ENCODE measurements around the gene ZNF93. TPM values are rescaled to one million over a fixed set of nuclear protein-coding genes. Genes with fewer than 3 reads are reported as not detected.
"Not testable (repeated sequence)": the region's sequence is repeated elsewhere in the genome, so short reads cannot be mapped to it uniquely, and the experiment has no call there.

Gene ZNF93
- total RNA-seq, 1 donor from 2014 or later = 4.7 TPM

DNA sequence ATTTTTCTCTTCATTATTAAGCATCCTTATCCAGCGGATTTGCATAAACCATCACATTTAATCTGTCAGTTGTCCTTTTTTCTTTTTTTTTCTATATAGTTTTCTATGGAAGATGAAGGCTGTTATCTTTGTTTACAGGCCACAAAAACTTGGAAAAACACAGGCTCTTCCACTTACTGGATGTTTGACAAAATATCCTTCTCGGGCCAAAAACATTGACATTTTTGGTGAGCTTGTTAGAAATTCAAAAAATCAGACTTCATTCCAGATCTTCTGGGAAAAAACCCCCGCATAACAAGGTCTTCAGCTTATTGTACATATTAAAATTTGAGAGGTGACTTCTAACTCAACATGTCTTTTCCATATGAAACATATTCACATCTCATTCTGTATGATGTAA is 13.8 kb downstream of the ZNF93 start:
- no peaks in the 10 kb centered on the region for H3K27me3 Mint-ChIP-seq (ENCODE audit: unreplicated experiment)
- H3K4me1 Mint-ChIP-seq (ENCODE audit: unreplicated experiment) = peaks cover 1% of the 10 kb centered on the region
- no peak for DNase-seq (ENCODE audit: extremely low spot score, unreplicated experiment)
- TF ChIP-seq CTCF (IDR thresholded peaks at IDR 0.05) = no peak
- no peak overlapping the region for H3K27ac Mint-ChIP-seq (ENCODE audit: unreplicated experiment)
- peaks cover 32% of the 10 kb centered on the region for H3K9me3 Mint-ChIP-seq (ENCODE audit: unreplicated experiment)
- peaks cover 45% of the 10 kb centered on the region for H3K36me3 Mint-ChIP-seq (ENCODE audit: unreplicated experiment)
- no peak overlapping the region for H3K4me3 Mint-ChIP-seq (ENCODE audit: unreplicated experiment)

DNA sequence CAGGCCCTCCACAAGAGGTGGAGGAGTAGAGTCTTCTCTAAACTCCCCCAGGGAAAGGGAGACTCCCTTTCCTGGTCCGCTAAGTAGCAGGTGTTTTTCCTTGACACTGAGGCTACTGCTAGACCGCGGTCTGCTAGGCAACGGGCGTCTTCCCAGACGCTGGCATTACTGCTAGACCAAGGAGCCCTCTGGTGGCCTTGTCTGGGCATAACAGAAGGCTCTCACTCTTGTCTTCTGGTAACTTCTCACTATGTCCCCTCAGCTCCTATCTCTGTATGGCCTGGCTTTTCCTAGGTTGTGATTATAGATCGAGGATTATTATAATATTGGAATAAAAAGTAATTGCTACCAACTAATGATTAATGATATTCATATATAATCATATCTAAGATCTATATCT is 29.7 kb downstream of the ZNF93 start:
- not testable (repeated sequence) for H3K4me3 Mint-ChIP-seq (ENCODE audit: unreplicated experiment); DNase-seq (ENCODE audit: extremely low spot score, unreplicated experiment); H3K27ac Mint-ChIP-seq (ENCODE audit: unreplicated experiment); H3K27me3 Mint-ChIP-seq (ENCODE audit: unreplicated experiment); H3K4me1 Mint-ChIP-seq (ENCODE audit: unreplicated experiment)
- H3K9me3 Mint-ChIP-seq (ENCODE audit: unreplicated experiment) = peaks cover 50% of the 10 kb centered on the region
- peaks cover 70% of the 10 kb centered on the region for H3K36me3 Mint-ChIP-seq (ENCODE audit: unreplicated experiment)
- TF ChIP-seq CTCF (IDR thresholded peaks at IDR 0.05) = peak; percentile 16

- H3K27me3 Mint-ChIP-seq (ENCODE audit: unreplicated experiment); DNase-seq (ENCODE audit: extremely low spot score, unreplicated experiment); H3K4me1 Mint-ChIP-seq (ENCODE audit: unreplicated experiment); H3K27ac Mint-ChIP-seq (ENCODE audit: unreplicated experiment); H3K4me3 Mint-ChIP-seq (ENCODE audit: unreplicated experiment): not testable (repeated sequence)
- Mint-ChIP-seq H3K36me3 (ENCODE audit: unreplicated experiment) (peaks cover 47% of the 10 kb centered on the region), H3K9me3 (ENCODE audit: unreplicated experiment) (peaks cover 36% of the 10 kb centered on the region)
Observed at GRCh38 chr19:19933432-19934314, 32.9 kb downstream of the ZNF93 start.

DNA sequence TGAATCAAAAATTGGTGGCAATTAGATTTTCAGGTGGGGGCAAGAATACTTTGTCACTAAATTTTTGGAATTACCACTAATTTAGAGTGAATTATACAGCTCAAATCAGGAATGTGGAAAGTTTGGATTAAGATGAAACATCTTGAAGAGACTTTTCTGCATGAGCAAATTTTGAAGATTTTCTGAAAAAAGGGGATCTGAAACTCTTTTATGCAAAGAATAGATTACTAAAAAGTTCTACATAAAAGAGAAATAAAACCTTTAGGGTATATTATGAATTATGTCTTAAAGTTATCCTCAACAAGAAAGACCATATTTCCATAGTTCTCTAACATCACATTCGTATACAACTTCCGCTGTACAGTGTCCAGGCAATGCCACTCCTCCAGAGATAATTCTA is 36.7 kb downstream of the ZNF93 start:
- Mint-ChIP-seq H3K9me3 (ENCODE audit: unreplicated experiment) (peaks cover 50% of the 10 kb centered on the region), H3K27ac (ENCODE audit: unreplicated experiment) (no peak overlapping the region), H3K36me3 (ENCODE audit: unreplicated experiment) (peaks cover 28% of the 10 kb centered on the region), H3K4me3 (ENCODE audit: unreplicated experiment) (no peak overlapping the region), H3K4me1 (ENCODE audit: unreplicated experiment) (no peaks in the 10 kb centered on the region), H3K27me3 (ENCODE audit: unreplicated experiment) (no peaks in the 10 kb centered on the region)
- no peak for TF ChIP-seq CTCF (IDR thresholded peaks at IDR 0.05)
- no peak for DNase-seq (ENCODE audit: extremely low spot score, unreplicated experiment)

GRCh38 chr19:19938449-19938848 is 37.7 kb downstream of the ZNF93 start:
- Mint-ChIP-seq H3K27ac (ENCODE audit: unreplicated experiment) (no peak overlapping the region), H3K27me3 (ENCODE audit: unreplicated experiment) (no peaks in the 10 kb centered on the region), H3K4me1 (ENCODE audit: unreplicated experiment) (no peaks in the 10 kb centered on the region), H3K4me3 (ENCODE audit: unreplicated experiment) (no peak overlapping the region), H3K36me3 (ENCODE audit: unreplicated experiment) (peaks cover 17% of the 10 kb centered on the region), H3K9me3 (ENCODE audit: unreplicated experiment) (peaks cover 48% of the 10 kb centered on the region)
- no peak for TF ChIP-seq CTCF (IDR thresholded peaks at IDR 0.05)
- peak; percentile 56 for DNase-seq (ENCODE audit: extremely low spot score, unreplicated experiment)
